HG03045 (cell line): ENCODE data around the gene FAAP100.

Source experiments
- ATAC-seq: cut with Tn5 transposase; IDR thresholded peaks from one replicate; pipeline ENCODE4 v1.9.1; 2021; ENCODE audit warnings: mild to moderate bottlenecking, moderate library complexity; ENCODE audit not compliant: unreplicated experiment

The FAAP100 gene

DNA sequence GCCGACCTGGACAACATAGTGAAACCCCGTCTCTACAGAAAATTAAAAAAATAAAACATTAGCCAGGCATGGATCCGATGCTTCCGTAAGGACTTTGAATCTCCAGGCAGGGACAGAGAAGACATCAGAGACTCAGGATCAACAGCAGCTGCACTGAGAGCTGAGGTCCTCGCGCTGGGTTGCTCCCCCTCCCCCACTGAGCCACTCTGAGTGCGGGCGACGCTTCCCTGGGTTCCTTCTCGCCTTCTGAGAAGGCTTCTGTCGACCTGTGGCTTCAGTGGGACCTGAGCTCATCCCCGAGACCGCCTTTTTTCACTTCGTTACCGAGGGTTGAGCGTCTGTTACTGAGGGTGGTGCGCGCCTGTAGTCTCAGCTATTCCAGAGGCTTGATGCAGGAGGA is 60.0 kb downstream of the FAAP100 start:
- no peak for ATAC-seq

DNA sequence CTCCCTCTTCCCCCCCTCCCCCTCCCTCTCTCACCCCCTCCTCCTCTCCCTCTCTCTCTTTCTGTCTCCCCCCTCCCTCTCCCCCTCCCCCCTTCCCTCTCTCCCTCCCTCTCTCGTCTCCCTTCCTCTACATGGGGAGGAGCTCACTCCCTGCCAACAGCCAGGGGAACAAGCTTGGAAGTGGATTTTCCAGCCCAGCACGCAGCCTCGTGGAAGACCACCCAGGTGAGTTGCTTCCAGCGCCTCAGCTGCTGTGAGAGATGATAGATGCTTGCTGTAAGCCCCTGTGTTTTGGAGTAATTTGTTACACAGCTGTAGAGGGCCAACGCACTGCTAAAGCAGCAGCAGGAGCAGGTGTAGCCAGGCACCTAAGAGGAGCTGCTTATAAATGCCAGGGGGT is 60.4 kb downstream of the FAAP100 start:
- no peak for ATAC-seq

DNA sequence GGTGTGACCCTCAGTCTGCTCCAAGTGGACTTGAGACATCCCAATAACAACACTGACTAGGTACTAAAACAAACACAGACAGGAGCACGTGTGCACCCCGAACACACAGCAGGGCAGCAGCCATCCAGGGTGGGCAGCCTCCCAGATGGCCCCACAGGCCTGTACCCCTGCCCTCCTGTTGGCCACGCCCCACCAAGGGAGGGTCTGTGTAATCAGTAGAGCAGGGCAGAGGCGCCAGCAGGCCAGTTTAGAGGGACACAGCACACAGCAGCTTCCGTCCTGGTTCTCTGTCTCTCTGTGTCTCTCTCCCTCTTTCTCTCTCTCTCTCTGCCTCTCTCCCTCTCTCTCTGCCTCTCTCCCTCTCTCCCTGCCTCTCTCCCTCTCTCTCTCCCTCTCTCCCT is 61.0 kb downstream of the FAAP100 start:
- ATAC-seq = no peak

DNA sequence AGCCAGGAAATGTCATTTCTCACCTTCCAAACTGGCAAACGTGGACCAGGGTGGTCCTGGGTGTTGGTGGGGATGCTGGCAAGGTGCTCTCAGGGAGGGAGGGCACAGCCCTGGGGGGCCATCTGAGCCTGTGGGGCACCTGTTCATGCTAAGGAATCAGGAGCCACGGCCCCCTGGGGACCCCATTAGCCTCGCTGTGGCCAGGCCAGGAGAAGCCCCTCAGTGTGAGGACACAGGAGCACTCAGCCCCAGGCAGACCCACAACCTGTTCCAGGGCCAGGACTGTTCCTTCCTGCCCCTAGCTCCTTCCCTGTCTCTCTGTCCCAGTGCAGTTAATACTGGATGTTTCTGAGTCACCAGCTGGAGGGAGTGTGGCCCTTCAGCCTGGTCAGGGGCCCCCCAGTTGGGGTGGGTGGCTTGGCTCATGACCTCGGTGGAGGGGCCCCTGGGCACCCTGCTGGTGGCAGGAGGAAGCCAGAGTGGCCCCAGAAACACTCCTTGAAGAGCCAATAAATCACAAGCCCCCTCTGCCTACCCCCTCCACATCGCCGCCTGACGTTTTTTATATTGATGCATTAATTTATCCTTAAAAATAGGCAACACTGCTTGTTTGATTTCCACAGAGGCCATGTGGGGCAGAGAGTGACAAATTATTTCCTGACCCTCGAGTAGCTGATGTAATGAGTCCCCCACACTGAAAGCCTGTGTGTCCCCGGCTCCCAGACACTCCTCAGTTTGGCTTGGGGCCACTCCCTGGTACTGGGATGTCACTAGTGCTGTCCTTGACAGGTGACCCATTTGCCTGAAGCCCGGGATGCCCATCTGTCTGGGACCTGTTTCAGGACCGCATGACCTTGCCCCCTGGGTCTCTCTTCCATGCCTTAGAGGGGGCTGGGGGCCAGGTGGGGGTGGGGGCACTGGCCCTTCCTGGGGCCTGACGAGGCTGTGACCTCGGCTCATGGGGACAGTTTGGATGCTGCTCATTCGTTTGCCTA is 61.9 kb downstream of the FAAP100 start:
- ATAC-seq = no peak
